Tibial nerve (tissue), 4 donors: Measurements from ENCODE around the gene EGFL6.

Experiments
- EP300 ChIP-seq, 2 donors: sonication (generic); formaldehyde crosslinking; IDR thresholded peaks; one replicate each; pipeline ENCODE4 v1.6.1; 2017; ENCODE audit warnings: antibody characterized with exemption in 2 of 2, mild to moderate bottlenecking in 1 of 2
- POLR2A ChIP-seq, 2 donors: fragments of 450-650 bp; IDR thresholded peaks; one replicate each; pipeline ENCODE4 v1.6.1; 2017; ENCODE audit warnings: antibody characterized with exemption in 2 of 2, mild to moderate bottlenecking in 2 of 2, moderate library complexity in 2 of 2
- TF ChIP-seq, protein P1 (sequence below), 5 experiments: fragments of 200-600 bp in 3 of 5; fragments of 450-650 bp in 2 of 5; sonication (generic) in 3 of 5; IDR thresholded peaks; one replicate each; pipeline ENCODE4 v1.5.1; 2016 to 2019; ENCODE audit warnings: antibody characterized with exemption in 5 of 5, mild to moderate bottlenecking in 3 of 5, moderate library complexity in 2 of 5

DNA sequence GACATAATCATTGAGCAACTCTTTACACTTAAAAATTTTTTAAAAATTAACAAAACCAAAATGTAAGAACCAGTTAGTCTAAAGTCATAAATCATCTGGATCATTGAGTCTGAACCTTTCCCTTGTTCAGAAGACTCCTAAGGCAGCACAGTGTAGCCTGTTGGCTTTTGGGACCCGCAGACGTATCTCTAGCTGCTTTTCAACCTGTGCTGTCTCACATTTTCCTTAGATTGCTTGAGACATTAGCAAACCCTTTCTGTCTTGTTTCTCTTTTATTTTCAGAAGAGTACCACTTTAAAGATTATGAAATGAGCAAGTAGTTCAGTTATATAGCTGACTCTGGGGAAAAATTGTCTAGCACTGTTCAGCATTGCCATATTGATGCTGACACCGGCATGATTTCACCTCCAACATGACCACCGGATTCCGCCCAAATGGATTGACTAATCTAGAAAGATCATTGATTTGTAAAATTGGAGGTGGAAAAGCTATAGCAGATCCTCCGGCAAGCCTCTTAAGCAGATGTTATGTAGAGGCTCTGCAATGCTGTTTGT, 92.4 kb downstream of the EGFL6 start:
- TF ChIP-seq, protein P1, sequence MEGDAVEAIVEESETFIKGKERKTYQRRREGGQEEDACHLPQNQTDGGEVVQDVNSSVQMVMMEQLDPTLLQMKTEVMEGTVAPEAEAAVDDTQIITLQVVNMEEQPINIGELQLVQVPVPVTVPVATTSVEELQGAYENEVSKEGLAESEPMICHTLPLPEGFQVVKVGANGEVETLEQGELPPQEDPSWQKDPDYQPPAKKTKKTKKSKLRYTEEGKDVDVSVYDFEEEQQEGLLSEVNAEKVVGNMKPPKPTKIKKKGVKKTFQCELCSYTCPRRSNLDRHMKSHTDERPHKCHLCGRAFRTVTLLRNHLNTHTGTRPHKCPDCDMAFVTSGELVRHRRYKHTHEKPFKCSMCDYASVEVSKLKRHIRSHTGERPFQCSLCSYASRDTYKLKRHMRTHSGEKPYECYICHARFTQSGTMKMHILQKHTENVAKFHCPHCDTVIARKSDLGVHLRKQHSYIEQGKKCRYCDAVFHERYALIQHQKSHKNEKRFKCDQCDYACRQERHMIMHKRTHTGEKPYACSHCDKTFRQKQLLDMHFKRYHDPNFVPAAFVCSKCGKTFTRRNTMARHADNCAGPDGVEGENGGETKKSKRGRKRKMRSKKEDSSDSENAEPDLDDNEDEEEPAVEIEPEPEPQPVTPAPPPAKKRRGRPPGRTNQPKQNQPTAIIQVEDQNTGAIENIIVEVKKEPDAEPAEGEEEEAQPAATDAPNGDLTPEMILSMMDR (IDR thresholded peaks at IDR 0.05), result no peak
- TF ChIP-seq POLR2A (IDR thresholded peaks at IDR 0.05) (no peak), EP300 (IDR thresholded peaks at IDR 0.05) (no peak)
